Measurements from ENCODE around the gene MROH9. TPM values are rescaled to one million over a fixed set of nuclear protein-coding genes. Genes with fewer than 3 reads are reported as not detected.

MROH9 gene
- total RNA-seq, 1 donor from 2014 or later: not detected

DNA sequence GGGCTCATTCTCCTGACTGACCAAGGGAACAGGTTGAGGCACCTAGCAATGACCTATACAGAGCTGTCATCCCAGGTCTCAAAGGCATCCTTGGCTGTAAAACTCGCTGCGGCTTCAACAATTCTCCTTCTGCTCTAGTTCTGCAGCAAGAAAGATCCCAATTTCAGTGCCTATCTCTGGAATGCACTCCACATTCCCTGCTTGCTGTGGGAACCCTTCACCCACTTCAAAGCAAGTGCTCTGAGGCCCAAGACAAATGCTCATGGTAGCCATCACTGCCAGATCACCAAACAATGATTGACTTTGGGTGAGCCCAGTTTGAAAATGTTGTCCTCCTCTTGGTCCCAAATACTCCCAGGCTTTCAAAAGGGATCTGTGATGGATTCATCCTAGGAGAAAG is 117.6 kb downstream of the MROH9 start:
- no peak overlapping the region for H3K27ac Mint-ChIP-seq (ENCODE audit: unreplicated experiment)
- peaks cover 39% of the 10 kb centered on the region for H3K27me3 Mint-ChIP-seq (ENCODE audit: unreplicated experiment)
- H3K4me1 Mint-ChIP-seq (ENCODE audit: unreplicated experiment): no peaks in the 10 kb centered on the region
- no peak for TF ChIP-seq CTCF (IDR thresholded peaks at IDR 0.05)
- H3K9me3 Mint-ChIP-seq (ENCODE audit: unreplicated experiment): peaks cover 9% of the 10 kb centered on the region
- H3K4me3 Mint-ChIP-seq (ENCODE audit: unreplicated experiment): no peak overlapping the region
- DNase-seq (ENCODE audit: extremely low spot score, unreplicated experiment): no peak
- peaks cover 2% of the 10 kb centered on the region for H3K36me3 Mint-ChIP-seq (ENCODE audit: unreplicated experiment)

GRCh38 chr1:171055966-171056643 is 120.8 kb downstream of the MROH9 start:
- H3K4me3 Mint-ChIP-seq (ENCODE audit: unreplicated experiment): no peak overlapping the region
- no peak for DNase-seq (ENCODE audit: extremely low spot score, unreplicated experiment)
- no peaks in the 10 kb centered on the region for H3K36me3 Mint-ChIP-seq (ENCODE audit: unreplicated experiment)
- peaks cover 47% of the 10 kb centered on the region for H3K27me3 Mint-ChIP-seq (ENCODE audit: unreplicated experiment)
- H3K4me1 Mint-ChIP-seq (ENCODE audit: unreplicated experiment): no peaks in the 10 kb centered on the region
- H3K9me3 Mint-ChIP-seq (ENCODE audit: unreplicated experiment): peaks cover 17% of the 10 kb centered on the region
- no peak for TF ChIP-seq CTCF (IDR thresholded peaks at IDR 0.05)
- no peak overlapping the region for H3K27ac Mint-ChIP-seq (ENCODE audit: unreplicated experiment)

- peaks cover 64% of the 10 kb centered on the region for H3K27me3 Mint-ChIP-seq (ENCODE audit: unreplicated experiment)
- no peak overlapping the region for H3K4me3 Mint-ChIP-seq (ENCODE audit: unreplicated experiment)
- DNase-seq (ENCODE audit: extremely low spot score, unreplicated experiment): no peak
- H3K9me3 Mint-ChIP-seq (ENCODE audit: unreplicated experiment): peaks cover 17% of the 10 kb centered on the region
- H3K36me3 Mint-ChIP-seq (ENCODE audit: unreplicated experiment): no peaks in the 10 kb centered on the region
- H3K4me1 Mint-ChIP-seq (ENCODE audit: unreplicated experiment): no peaks in the 10 kb centered on the region
- no peak overlapping the region for H3K27ac Mint-ChIP-seq (ENCODE audit: unreplicated experiment)
- TF ChIP-seq CTCF (IDR thresholded peaks at IDR 0.05): no peak
Measured at GRCh38 chr1:171061425-171062143, 126.2 kb downstream of the MROH9 start.

- Mint-ChIP-seq H3K4me3 (ENCODE audit: unreplicated experiment) (no peak overlapping the region), H3K9me3 (ENCODE audit: unreplicated experiment) (peaks cover 7% of the 10 kb centered on the region), H3K4me1 (ENCODE audit: unreplicated experiment) (no peaks in the 10 kb centered on the region), H3K27ac (ENCODE audit: unreplicated experiment) (no peak overlapping the region), H3K27me3 (ENCODE audit: unreplicated experiment) (peaks cover 60% of the 10 kb centered on the region), H3K36me3 (ENCODE audit: unreplicated experiment) (no peaks in the 10 kb centered on the region)
- no peak for DNase-seq (ENCODE audit: extremely low spot score, unreplicated experiment)
- TF ChIP-seq CTCF (IDR thresholded peaks at IDR 0.05): no peak
Measured at GRCh38 chr1:171062902-171063301, 127.6 kb downstream of the MROH9 start.

DNA sequence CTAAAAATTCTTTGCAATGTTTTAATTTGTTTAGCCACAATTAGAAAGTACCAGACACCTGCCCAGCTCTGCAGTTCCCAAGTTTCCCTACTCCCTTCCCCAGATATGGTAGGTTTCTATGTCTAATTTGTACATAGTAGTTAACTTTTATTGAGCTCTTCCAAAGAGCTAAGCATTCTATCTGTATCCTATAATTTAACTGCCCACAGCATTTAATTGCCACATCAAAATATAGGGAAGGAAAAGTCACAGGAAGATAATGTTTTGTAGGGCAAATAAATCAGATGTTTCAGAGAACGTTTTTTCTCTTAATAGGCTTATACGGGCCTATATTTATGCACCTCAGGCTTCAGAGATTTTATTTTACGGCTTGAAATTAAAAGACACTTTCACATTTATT is 139.7 kb downstream of the MROH9 start:
- no peak overlapping the region for H3K4me3 Mint-ChIP-seq (ENCODE audit: unreplicated experiment)
- no peak overlapping the region for H3K27ac Mint-ChIP-seq (ENCODE audit: unreplicated experiment)
- H3K36me3 Mint-ChIP-seq (ENCODE audit: unreplicated experiment): no peaks in the 10 kb centered on the region
- no peak for DNase-seq (ENCODE audit: extremely low spot score, unreplicated experiment)
- H3K27me3 Mint-ChIP-seq (ENCODE audit: unreplicated experiment): peaks cover 24% of the 10 kb centered on the region
- no peaks in the 10 kb centered on the region for H3K9me3 Mint-ChIP-seq (ENCODE audit: unreplicated experiment)
- TF ChIP-seq CTCF (IDR thresholded peaks at IDR 0.05): no peak
- no peaks in the 10 kb centered on the region for H3K4me1 Mint-ChIP-seq (ENCODE audit: unreplicated experiment)

All from osteocyte (in vitro differentiated cells).